ENCODE data around the gene MTA3.
A peak's percentile ranks its signal among the peaks of the same experiment; 100 is the strongest.
"Not testable (repeated sequence)": the region's sequence is repeated elsewhere in the genome, so short reads cannot be mapped to it uniquely, and the experiment has no call there.

Gene MTA3

DNA sequence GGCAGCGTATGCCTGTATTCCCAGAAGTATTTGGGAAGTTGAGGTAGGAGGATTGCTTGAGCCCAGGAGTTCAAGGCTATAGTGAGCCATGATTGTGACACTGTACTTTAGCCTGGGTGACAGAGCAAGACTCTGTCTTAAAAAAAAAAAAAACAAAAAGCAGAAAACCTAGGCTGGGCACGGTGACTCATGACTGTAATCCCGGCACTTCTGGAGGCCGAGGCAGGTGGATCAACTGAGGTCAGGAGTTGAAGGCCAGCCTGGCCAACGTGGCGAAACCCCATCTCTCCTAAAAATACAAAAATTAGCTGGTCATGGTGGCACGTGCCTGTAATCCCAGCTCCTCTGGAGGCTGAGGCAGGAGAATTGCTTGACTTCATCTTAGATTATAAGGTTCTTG is 46.4 kb downstream of the MTA3 start:
- no peak for DNase-seq

DNA sequence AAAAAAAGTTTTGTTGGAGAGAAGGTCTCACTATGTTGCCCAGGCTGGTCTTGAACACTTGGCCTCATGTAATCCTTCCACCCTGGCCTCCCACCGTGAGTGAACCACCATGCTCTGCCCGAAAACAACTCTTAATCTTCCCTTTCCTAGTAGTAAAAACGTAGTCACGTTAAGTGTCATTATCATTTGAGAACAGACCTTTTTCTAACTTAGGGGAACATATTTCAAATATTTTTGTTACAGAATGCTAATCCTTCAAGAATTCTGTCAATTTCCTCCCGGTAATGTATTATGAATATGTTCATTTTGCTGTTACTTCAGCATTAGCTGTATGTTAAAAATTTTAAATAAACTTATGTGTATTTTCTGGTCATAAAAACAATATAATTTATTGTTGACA is 49.7 kb downstream of the MTA3 start:
- DNase-seq: no peak

DNA sequence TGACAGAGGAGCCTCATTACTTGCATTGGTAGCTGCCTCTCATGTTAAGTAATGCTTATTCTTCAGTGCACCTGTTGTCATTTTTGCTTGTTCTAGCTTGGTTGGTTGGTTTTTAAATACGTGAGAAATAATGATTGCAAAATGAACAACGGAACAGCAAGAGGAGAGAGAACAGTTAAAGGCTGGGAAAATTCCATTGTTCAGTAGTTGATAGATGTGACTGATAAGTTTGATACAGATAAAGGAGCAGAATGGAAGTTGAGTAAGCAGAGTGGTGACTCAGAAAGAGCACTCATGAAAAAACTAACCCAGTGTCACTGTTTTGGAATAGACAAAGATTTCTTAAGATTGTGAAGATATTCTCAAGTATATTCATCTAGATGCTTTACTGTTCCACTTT is 50.5 kb downstream of the MTA3 start:
- no peak for DNase-seq

DNA sequence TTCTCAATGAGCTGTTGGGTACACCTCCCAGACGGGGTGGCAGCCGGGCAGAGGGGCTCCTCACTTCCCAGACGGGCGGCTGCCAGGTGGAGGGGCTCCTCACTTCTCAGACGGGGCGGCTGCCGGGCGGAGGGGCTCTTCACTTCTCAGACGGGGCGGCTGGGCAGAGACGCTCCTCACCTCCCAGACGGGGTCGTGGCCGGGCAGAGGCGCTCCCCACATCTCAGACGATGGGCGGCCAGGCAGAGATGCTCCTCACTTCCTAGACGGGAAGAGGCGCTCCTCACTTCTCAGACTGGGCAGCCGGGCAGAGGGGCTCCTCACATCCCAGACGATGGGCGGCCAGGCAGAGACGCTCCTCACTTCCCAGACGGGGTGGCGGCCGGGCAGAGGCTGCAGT is 53.2 kb downstream of the MTA3 start:
- not testable (repeated sequence) for DNase-seq

DNA sequence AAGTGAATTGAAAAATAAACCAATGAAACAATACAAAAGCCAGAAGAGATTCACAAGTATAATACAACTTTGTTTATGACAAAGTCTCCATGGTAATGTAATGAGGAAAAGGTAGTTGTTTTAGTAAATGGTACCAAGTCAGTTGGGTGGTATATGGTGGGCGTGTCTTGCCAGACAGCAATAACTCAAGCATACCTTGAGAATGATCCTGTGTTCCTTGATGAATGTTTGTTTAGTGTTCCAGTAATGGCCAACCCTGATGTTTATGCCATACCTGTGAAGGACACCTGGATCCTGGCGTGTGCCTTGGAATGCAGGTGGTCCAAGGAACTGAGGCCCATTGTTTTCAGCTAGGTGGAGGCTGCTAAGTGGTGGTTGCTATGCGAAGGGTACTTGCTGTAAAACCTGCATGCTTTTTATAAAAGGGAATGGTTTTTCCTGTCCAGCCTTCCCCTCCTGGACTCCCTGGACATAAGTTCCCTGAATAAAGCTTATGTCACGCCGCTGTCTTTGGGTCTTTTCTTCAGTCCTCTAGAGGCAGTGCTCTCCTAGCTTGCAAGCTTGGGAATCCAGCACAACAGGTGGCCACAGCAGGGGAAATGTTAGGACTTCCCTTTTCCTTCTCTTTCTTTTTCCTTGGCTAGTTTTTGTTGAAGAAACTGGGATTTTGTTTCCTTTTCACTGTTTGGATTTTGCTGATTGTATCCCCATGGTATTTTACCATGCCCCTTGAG is 54.7 kb downstream of the MTA3 start:
- no peak for DNase-seq

DNA sequence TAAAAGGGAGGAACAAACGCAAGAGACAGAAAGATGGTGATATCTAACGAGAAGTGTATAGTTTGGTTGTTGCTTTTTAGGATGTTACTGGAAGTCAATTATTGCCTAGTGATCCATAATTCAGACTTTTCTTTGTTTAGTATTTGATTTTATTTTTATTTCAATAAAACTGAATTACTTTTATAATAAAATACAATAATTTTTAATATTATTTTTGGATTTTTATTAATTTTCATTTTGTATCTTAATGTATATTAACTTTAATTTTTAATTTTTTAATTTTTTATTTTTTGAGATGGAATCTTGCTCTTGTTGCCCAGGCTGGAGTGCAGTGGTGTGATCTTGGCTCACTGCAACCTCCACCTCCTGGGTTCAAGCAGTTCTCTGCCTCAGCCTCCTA is 55.6 kb downstream of the MTA3 start:
- DNase-seq: no peak

DNA sequence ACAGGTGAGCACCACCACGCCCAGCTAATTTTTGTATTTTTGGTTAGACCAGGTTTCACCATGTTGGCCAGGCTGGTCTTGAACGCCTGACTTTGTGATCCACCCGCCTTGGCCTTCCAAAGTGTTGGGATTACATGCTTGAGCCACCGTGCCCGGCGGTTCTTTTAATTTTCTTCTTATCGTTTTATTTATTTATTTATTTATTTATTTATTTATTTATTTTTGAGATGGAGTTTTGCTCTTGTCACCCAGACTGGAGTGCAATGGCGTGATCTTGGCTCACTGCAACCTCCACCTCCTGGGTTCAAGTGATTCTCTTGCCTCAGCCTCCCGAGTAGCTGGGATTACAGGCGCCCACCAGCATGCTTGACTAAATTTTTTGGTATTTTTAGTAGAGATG is 59.6 kb downstream of the MTA3 start:
- not testable (repeated sequence) for DNase-seq

DNA sequence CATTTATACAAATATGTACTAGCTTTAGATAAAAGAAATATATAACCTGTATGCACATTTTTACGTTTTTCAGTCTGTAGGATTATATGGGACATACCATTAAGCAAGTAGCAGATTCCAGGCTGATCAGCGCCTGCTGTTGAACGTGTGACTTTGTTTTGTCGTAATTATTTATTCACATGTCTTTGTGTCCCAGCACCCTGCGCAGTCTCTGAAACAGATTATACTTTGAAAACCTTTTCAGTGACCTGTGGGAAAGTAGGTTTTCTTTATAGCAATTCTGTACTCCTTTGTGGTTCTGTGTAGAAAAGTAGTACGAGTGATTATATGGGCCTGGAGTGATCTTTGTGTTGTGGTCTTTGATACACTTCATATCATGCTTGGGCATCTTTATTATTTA is 68.5 kb downstream of the MTA3 start:
- no peak for DNase-seq

DNA sequence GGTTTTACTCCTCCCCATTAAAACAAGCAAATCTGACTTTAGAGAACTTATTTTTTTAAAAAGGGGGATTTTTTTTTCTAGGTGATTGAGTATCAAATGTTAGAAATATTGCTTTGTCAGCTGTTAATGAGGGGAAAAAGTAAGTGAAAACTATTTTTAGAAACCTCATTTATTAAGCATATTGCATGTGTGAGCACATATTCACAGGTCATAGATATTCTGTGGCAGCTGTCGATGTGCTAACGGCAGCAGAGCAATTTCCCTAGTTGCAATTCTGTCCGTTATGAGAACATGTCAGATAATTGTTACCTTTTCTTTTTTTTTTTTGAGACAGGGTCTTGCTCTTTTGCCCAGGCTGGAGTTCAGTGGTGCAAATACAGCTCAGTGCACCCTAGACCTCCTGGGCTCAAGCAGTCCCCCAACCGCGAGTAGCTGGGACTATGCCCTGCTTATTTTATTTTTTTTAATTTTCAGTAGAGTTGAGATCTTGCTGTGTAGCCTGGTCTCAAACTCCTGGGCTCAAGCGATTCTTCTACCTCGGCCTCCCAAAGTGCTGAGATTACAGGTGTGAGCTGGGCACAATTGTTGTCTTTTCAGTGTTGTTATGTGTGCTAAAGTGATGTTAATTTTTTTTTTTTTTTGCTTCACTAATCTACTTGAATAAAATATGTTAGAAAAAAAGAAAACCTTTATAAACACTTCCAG is 69.8 kb downstream of the MTA3 start:
- DNase-seq: no peak

DNA sequence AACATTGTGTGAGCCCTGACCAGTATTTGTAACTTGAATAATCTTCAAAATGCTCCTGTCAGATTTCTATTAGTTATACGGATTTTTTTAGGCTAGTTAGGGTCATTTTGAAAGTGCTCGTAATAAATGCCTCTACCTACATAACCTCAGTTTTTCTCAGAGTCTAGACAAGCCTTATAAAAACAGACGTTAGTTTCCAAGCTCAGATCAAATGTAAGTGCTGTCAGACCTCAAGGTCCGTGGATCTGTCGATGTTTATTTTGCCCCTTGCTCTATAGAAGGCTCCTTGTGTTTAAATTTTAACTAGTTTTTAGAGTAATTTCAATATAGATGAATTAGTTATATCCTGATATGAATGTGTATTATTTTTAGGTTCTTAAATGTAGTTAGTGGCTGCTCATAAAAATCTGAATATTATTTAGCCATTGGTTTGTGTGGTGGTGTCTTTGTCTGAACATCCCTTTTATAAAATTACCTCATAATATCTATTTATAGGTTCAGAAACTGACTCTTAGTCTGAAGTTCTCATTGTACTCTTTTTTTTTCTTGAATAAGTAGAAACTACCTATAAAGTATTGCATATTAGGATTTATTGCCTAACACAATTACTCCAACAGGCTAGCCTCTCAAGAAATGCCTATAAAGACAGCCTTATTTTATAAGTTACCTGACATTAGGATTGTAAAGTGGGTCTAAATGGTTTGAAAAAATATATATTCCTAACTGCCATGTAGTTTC is 71.1 kb downstream of the MTA3 start:
- no peak for DNase-seq

DNA sequence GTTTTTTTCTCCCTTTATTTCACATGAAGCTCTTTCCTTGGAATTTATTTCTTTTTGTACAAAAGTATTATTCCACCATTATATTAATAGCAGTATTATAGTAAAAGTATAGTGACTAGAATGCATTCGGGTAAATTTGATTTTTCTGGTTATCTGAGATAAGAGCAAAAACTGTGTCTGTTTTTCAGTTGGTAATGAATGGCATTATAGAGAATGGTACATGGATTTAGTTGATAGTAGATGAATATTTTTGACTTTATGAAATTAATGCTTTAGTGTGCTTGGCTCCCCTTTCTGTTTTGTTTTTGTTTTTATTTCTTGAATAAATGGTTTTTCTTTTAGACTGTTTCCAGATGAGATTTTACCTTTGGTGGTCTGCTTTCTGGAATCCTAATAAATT is 71.8 kb downstream of the MTA3 start:
- DNase-seq: no peak

DNA sequence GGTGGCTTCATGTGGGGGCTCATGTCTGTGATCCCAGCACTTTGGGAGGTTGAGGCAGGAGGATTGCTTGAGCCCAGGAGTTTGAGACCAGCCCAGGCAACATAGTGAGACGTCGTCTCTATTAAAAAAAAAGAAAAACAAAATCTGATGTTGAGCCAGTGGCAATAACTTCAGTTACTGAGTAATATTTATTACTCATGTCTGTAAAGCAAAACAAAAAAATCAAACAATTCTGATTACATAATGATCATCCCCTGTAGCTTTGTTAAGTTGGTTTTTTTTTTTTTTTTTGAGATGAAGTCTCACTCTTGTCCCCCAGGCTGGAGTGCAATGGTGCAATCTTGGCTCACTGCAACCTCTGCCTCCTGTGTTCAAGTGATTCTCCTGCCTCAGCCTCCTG is 73.9 kb downstream of the MTA3 start:
- DNase-seq: not testable (repeated sequence)

DNA sequence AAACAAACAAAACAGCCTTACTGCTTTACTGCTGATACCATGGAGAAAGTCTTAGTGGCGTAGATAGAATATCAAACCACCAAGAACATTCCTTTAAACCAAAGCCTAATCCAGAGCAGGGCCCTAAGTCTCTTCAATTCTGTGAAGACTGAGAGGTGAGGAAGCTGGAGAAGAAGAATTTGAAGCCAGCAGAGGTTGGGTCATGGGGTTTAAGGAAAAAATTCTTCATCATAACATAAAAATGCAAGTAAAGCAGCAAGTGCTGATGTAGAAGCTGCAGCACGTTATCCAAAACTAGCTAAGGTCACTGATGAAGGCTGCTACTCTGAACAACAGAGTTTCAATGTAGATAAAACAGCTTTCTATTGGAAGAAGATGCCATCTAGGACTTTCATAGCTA is 77.1 kb downstream of the MTA3 start:
- DNase-seq: no peak

DNA sequence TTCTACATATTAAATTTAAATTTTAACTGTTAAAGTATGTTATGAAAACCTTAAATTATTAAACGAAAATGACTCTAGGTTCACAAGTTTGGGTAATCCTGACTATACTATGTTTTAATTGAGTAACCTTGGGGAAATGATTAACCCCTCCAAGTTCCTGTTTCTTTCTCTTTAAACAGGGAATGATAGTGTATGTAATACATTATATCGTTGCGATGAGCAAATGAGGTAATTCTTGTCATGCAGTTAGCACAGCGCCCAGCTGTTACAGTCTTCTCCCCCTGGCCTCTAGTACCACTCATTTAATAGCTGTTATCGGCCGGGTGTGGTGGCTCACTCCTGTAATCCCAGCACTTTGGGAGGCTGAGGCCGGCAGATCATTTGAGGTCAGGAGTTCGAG is 80.4 kb downstream of the MTA3 start:
- DNase-seq: no peak

DNA sequence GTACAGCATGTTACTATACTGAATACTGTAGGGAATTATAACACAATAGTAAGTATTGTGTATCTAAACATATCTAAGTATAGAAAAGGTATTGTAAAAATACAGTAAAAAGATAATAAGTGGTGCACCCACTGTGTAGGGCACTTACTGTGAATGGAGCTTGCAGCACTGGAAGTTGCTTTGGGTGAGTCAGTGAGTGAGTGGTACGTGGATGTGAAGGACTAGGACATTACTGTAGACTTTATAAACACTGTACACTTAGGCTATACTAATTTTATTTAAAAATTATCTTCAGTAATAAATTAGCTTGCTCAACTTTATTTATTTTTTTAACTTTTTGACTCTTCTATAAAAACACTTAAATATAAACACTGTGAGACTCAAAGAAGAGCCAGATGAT is 82.6 kb downstream of the MTA3 start:
- DNase-seq: no peak

DNA sequence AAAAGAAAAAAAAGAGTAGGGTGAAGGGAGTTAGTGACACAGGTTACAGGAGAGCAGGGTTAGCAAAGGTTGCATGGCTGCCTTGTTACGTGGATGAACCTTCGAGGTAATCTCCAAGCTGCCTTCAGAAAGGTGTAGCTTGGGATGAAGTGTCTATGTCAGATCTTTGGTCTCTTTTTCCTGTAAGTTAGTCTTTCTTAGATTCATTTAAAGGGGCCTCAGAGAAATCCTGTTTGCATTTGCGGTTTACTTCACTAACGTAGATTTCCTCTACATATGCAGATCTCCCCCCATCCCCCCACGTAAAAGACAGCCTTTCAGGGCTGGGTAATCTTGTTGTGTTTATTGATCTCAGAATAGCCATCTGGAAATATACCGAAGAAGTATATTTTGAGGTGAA is 83.7 kb downstream of the MTA3 start:
- DNase-seq: peak in 1 of 2 donors; percentile 5

DNA sequence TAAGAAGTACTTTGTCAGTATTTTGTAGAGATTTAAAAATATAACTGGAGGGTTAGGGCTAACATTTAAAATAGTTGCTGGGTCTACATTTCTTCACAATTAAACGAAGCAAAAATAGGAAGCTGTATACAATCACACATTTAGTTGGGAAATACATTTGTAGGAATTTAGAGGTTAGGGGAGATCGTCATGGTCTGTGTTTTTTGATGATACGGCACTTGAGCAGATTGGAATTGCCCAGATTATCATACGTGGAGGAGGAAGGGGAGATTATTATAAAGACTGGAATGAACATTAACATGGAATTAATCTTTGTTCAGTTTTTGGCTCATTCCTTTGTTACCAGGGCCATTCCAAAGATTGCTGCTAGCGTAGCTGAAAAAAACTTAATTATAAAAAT is 84.6 kb downstream of the MTA3 start:
- DNase-seq: no peak

DNA sequence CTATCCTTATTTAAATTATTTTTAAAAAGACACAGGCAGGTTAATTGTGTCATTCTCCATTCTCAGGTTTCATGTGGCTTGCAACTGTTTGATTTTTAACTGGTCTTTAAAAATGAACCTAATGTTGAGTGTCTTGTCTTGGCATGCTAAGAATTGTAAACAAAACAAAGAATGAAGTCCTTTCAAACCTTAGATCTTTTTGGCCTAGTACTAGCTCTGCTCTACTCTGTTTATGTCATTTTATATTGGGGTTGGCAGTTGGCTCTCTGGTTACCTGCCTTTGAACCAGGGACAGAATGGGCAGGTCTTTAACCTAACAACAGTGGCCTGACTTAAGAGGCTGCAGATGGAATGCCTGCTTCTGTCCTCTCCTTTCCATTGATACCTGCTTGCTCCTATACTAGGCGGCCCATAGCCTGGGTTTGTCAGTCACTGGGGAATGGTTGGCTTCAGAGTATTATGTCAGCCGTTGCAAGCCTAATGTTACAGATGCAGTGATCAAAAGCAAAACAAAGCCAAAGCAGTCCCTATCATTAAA is 85.5 kb downstream of the MTA3 start:
- DNase-seq: no peak

DNA sequence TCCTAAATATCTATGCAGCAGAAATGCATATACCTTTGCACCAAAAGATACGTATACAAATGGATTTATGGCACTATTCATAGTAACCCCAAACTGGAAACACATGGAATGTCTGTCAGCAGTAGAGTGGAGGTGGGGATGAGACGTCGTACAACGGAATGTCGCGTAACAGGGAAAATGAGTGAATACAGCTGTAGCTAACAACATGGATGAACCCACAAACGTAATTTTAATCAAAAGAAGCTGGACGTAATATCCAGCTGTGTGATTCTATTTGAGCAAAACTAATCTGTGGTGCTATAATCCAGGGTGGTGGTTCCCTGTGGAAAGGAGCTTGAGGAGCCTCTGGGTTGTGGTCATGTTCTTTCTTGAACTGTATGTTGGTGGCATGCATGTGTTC is 89.9 kb downstream of the MTA3 start:
- DNase-seq: no peak

DNA sequence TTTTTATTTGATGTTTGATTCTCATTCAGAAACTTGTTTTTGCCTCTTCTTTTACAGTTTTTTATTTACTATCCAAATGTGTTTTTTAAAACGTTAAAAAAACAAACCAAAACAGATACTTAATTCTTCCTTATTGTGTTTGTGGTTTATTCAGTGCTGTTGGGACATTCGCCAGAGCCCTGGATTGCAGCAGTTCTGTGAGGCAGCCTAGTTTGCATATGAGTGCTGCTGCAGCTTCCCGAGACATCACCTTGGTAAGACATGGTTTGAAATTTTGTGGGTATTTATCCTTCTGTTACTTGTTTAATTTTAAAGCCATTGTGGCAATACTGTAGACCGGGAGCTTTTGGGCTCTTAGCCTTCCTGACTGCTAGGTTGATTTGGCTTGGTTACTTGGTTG is 91.2 kb downstream of the MTA3 start:
- DNase-seq: no peak

DNA sequence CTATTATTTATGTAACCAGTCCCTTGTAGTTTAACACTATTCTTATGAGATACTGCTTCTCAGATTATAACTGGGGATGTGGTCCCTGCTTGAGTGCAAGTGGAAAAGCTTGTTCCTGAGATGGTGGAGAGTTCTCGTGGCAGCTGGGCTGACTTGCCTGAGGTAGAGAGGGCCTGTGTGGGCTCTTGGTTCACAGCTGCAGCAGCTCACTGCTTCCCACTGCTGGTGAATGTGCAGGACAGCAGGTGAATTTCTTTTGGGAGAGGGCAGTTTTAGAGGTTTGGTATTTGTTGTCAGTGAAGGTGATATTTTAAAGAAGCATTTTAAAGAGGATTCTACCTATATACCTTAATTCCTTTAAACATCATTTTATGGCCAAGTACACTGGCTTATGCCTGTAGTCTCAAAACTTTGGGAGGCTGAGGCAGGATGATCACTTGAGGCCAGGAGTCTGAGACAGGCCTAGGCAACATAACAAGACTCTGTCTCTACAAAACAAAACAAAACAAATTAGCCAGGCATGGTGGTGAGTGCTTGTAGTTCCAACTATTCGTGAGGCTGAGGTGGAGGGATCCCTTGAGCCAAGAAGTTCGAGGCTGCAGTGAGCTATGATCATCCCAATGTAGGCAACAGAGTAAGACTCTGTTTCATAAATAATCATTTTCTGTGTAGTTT is 94.8 kb downstream of the MTA3 start:
- DNase-seq: peak; percentile 55 to 58

DNA sequence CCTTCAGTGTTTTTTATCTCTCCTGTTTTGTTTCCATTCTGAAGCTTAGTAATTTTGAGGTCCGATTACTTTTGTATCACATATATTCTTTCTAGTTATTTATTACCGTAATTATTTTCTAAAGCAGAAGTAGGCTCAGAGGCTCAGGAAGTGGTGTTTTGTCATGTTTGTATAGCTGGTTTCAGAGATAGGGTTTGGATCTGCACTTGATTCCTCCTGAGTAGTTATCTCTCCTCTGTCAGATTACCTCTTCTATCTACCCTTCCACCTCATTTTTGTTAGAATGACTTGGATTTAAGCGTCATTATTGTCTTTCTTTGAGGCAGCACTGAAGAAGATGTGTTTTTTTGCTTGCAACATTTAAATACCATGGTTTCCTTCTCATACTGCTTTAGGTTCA is 95.4 kb downstream of the MTA3 start:
- DNase-seq: no peak

DNA sequence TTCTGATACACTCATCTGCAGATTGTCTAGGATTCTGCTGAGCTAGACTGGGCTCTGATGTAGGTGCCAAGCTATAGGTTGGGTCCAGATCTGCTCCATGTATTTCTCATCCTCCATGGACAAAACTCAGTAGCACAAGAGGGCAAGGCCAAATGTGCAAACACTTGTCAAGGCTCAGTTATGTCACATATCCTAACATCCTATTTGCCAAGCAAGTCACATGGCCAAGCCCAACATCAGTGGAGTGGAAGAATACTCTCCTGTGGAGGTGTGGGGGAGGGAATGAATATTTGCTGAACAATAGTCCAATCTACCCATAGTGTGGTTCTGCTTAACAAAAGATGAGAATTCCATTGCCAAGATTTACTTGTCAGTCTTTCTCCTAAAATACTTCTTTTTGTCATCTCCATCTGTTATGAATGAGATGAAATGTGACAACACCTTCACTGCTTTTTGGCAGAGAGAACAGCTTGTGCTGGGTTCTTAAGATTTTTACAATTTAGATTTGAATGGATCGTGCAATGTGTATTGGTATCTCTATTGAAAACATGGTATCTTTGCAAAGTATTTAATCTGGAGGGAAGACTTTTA is 105.7 kb downstream of the MTA3 start:
- no peak for DNase-seq

Measured in stimulated activated CD4-positive, alpha-beta T cell treated with anti-CD3 and anti-CD28 coated beads, Interleukin-2, amount 100 ng/mL, for 24 hours (primary cell).